ENCODE data around the gene SYNM. TPM values are rescaled to one million over a fixed set of nuclear protein-coding genes. Genes with fewer than 3 reads are reported as not detected.

The SYNM gene
- polyA plus RNA-seq, 1 experiment: 1.8 TPM

DNA sequence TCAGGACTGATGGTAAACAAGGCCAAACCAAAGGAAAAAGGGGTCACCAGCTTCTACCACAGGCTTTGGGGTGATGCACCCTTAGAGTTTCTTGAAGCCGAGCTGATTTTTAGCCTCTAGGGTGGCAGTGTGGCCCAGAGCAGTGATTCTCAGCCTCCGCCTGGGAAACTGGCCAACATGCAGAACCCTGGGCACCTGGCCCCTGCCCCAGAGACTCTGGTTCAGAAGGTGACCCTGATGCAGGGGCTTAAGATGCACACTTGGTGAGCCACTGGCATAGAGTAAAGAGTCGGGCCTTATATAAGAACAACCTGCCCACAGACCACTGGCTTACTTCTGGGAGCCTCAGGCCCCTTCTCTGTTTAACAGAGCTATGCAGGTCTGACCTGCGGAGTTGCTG lies 44.5 kb downstream of the SYNM start:
- Histone ChIP-seq H3K27me3 (ENCODE audit: control insufficient read depth, insufficient read depth, low read length) (no peaks in the 10 kb centered on the region), H3K4me3 (ENCODE audit: low read depth, low read length) (no peak overlapping the region), H3K36me3 (ENCODE audit: control insufficient read depth, insufficient read depth, low read length) (peaks cover 5% of the 10 kb centered on the region)
- CTCF ChIA-PET: interaction anchor here (1.0 kb wide), 1 partner anchor 9 kb away, joined by 3 read pairs; no protein-coding TSS in a partner anchor
- POLR2A ChIA-PET: no interaction called here
- TF ChIP-seq, protein P1, sequence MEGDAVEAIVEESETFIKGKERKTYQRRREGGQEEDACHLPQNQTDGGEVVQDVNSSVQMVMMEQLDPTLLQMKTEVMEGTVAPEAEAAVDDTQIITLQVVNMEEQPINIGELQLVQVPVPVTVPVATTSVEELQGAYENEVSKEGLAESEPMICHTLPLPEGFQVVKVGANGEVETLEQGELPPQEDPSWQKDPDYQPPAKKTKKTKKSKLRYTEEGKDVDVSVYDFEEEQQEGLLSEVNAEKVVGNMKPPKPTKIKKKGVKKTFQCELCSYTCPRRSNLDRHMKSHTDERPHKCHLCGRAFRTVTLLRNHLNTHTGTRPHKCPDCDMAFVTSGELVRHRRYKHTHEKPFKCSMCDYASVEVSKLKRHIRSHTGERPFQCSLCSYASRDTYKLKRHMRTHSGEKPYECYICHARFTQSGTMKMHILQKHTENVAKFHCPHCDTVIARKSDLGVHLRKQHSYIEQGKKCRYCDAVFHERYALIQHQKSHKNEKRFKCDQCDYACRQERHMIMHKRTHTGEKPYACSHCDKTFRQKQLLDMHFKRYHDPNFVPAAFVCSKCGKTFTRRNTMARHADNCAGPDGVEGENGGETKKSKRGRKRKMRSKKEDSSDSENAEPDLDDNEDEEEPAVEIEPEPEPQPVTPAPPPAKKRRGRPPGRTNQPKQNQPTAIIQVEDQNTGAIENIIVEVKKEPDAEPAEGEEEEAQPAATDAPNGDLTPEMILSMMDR (IDR thresholded peaks at IDR 0.05; ENCODE audit: insufficient read depth, low read depth, low read length): no peak
- no peak for DNase-seq (ENCODE audit: low read depth)

- ChIA-PET POLR2A (no interaction called here), CTCF (no interaction called here)
- DNase-seq (ENCODE audit: low read depth): no peak
- TF ChIP-seq, protein P1 (IDR thresholded peaks at IDR 0.05; ENCODE audit: insufficient read depth, low read depth, low read length): no peak
- Histone ChIP-seq H3K4me3 (ENCODE audit: low read depth, low read length) (no peak overlapping the region), H3K36me3 (ENCODE audit: control insufficient read depth, insufficient read depth, low read length) (peaks cover 5% of the 10 kb centered on the region), H3K27me3 (ENCODE audit: control insufficient read depth, insufficient read depth, low read length) (no peaks in the 10 kb centered on the region)
These were observed 46.3 kb downstream of the SYNM start for GRCh38 chr15:99151156-99151555.

- CTCF ChIA-PET: no interaction called here
These were observed 48.2 kb downstream of the SYNM start for GRCh38 chr15:99153026-99153535.

GRCh38 chr15:99154271-99154670 lies 49.4 kb downstream of the SYNM start:
- TF ChIP-seq, protein P1 (IDR thresholded peaks at IDR 0.05; ENCODE audit: insufficient read depth, low read depth, low read length): no peak
- POLR2A ChIA-PET: no interaction called here
- CTCF ChIA-PET: no interaction called here
- Histone ChIP-seq H3K36me3 (ENCODE audit: control insufficient read depth, insufficient read depth, low read length) (peaks cover 5% of the 10 kb centered on the region), H3K27me3 (ENCODE audit: control insufficient read depth, insufficient read depth, low read length) (no peaks in the 10 kb centered on the region), H3K4me3 (ENCODE audit: low read depth, low read length) (no peak overlapping the region)
- DNase-seq (ENCODE audit: low read depth): no peak

More at GRCh38 chr15:99153026-99153535, 48.2 kb downstream of the SYNM start:
- H3K4me3 ChIP-seq (ENCODE audit: low read depth, low read length): no peak overlapping the region
- DNase-seq (ENCODE audit: low read depth): no peak
- POLR2A ChIA-PET: no interaction called here
- TF ChIP-seq, protein P1 (IDR thresholded peaks at IDR 0.05; ENCODE audit: insufficient read depth, low read depth, low read length): no peak
- H3K27me3 ChIP-seq (ENCODE audit: control insufficient read depth, insufficient read depth, low read length): no peaks in the 10 kb centered on the region
- H3K36me3 ChIP-seq (ENCODE audit: control insufficient read depth, insufficient read depth, low read length): peaks cover 5% of the 10 kb centered on the region

DNA sequence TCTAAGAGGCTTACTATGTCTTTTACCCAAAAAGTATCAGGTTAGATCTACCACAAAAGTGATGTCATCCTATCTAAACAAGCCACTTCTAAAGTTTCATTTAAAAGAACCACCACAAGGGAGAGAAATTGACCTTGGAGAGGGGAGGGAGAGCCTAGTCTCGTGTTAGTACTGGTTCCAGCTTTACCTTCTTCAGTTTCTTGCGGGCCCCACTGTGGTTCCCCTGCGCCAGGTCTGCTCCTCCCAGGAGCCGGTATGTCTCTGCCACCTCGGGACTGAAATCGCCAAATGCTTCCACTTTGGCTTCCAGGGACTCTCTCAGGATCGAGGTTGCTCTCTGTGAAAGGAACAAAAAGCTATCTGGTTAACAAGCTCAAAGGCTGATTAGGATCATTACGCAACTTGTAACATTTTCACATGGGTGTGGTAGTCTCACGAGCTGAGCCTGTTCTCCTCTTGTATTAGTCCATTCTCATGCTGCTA lies 51.1 kb downstream of the SYNM start:
- no peak overlapping the region for H3K4me3 ChIP-seq (ENCODE audit: low read depth, low read length)
- no peak for DNase-seq (ENCODE audit: low read depth)
- POLR2A ChIA-PET: no interaction called here
- H3K27me3 ChIP-seq (ENCODE audit: control insufficient read depth, insufficient read depth, low read length): no peaks in the 10 kb centered on the region
- CTCF ChIA-PET: no interaction called here
- TF ChIP-seq, protein P1 (IDR thresholded peaks at IDR 0.05; ENCODE audit: insufficient read depth, low read depth, low read length): no peak
- H3K36me3 ChIP-seq (ENCODE audit: control insufficient read depth, insufficient read depth, low read length): peaks cover 2% of the 10 kb centered on the region

All from BJ (cell line).